ENCODE measurements around the gene TMEM182.

GRCh38 chr2:102834523-102835273, 72.9 kb downstream of the TMEM182 start:
- no peak for TF ChIP-seq CTCF (IDR thresholded peaks at IDR 0.05)
- no peak for TF ChIP-seq POLR2A (IDR thresholded peaks at IDR 0.05)
